GM21576 (cell line): ENCODE results near the gene ATAT1.

ENCODE experiments used
- ATAC-seq: cut with Tn5 transposase; IDR thresholded peaks from one replicate; pipeline ENCODE4 v1.9.1; 2021; ENCODE audit warnings: mild to moderate bottlenecking, moderate library complexity; ENCODE audit not compliant: unreplicated experiment

The ATAT1 gene

GRCh38 chr6:30683183-30683979 is 56.7 kb downstream of the ATAT1 start:
- no peak for ATAC-seq

- ATAC-seq = no peak
Measured at GRCh38 chr6:30683980-30684338, 57.3 kb downstream of the ATAT1 start.

GRCh38 chr6:30684386-30685156 is 57.9 kb downstream of the ATAT1 start:
- no peak for ATAC-seq

GRCh38 chr6:30685157-30686008 is 58.7 kb downstream of the ATAT1 start:
- no peak for ATAC-seq

- ATAC-seq = no peak
Measured at GRCh38 chr6:30686009-30686907, 59.6 kb downstream of the ATAT1 start, which contains the start of gene PPP1R18. Gene PPP1R18, minus strand, starts transcription at chr6:30686645. Its CDS starts 627 bp downstream, at chr6:30686018.

GRCh38 chr6:30686908-30687658 is 60.4 kb downstream of the ATAT1 start:
- peak; percentile 33 for ATAC-seq

- ATAC-seq = no peak
Measured at GRCh38 chr6:30687659-30688431, 61.2 kb downstream of the ATAT1 start.

GRCh38 chr6:30688569-30688968 is 61.9 kb downstream of the ATAT1 start:
- ATAC-seq = no peak

- no peak for ATAC-seq
Measured at GRCh38 chr6:30689022-30689865, 62.6 kb downstream of the ATAT1 start.

- ATAC-seq = no peak
Measured at GRCh38 chr6:30689985-30690384, 63.3 kb downstream of the ATAT1 start.

- peak; percentile 27 for ATAC-seq
Measured at GRCh38 chr6:30690403-30691207, 63.9 kb downstream of the ATAT1 start, which contains the start of gene NRM. Gene NRM, minus strand, starts transcription at chr6:30690984. Its CDS starts 10 bp downstream, at chr6:30690974.

GRCh38 chr6:30691208-30691847 is 64.7 kb downstream of the ATAT1 start:
- no peak for ATAC-seq
